ENCODE measurements around the gene PIGK.

Gene PIGK

DNA sequence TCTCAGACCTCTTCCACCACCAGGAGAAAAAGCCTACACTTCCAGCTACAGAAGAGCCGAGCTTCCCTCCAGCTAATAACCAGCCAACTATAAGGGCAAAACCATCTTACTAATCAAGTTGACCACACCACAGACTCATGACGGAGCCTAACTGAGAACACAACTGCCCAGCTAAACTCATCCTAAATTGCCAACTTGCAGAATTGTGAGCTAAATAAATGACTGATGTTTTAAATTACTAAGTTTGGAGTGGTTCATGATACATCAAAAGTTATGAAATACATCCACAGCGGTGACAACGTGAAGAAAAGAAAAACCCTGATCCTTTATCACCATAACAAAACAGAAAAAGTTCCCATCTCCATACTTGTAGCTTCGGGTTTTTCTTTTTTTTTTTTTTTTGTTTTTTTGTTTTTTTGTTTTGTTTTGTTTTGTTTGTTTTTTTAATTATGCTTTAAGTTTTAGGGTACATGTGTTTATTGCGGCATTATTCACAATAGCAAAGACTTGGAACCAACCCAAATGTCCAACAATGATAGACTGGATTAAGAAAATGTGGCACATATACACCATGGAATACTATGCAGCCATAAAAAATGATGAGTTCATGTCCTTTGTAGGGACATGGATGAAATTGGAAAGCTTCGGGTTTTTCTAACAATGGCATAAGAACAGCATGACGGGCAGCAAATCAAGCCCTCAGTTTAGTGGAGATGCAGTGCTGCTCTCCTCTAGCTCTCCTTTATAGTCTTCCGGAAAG, 122.6 kb downstream of the PIGK start:
- DNase-seq (ENCODE audit: low read depth in 3 of 3): no peak

DNA sequence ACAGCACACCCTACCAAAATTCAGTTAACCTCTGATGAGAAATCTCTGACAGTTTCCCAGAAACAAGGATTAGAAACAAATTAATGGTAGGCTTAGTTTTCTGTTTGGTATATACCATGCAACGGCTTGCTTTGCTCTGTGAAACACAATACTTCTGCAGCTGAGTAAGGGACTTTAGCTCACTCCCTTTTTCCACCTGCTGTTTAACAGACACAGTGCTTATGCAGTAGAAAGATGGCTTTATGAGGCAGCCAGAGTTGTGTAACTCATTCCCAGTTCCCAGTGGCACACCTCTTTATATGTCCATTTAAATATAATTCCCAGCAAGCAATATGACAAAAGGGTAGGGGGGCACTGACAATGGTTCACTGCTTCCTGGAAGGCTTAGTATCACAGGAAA, 124.0 kb downstream of the PIGK start:
- no peak for DNase-seq (ENCODE audit: low read depth in 3 of 3)

DNA sequence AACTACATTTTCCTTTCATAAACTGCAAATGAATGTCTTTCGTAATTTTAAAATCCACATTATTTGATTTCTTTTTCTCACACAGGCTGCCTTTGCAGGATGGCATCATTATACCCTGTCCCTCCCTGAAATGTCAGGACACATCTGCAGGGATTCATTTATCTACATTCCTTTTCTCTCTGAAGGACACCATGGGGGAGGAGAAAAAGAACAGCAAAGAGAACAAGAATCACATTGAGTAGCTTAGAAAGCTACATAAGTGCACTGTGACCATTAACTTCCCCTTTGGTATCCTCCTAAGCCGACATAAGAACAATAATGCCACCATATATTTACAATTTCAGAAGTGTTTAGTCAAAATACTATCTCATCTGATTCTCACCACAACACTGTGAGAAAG, 129.5 kb downstream of the PIGK start:
- DNase-seq (ENCODE audit: low read depth in 3 of 3): no peak

DNA sequence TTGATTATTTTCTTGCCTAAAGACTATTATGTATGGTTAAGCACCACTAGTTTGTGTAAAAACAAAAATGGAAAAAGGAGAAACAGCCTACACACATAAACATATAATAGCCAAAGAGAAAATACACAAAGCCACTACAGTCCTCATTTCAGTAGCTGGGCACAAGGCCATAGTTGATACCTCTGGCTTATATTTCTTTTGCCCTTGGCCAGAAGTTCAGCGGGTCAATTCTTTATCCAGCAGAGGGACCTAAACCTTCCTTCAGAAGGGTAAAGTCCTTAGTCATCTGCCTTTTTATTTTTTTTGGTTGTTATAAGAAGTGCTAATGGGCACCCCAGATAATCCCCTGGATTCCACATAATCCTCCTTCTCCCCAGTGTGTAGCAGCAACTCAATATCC, 134.1 kb downstream of the PIGK start:
- DNase-seq (ENCODE audit: low read depth in 3 of 3): no peak

DNA sequence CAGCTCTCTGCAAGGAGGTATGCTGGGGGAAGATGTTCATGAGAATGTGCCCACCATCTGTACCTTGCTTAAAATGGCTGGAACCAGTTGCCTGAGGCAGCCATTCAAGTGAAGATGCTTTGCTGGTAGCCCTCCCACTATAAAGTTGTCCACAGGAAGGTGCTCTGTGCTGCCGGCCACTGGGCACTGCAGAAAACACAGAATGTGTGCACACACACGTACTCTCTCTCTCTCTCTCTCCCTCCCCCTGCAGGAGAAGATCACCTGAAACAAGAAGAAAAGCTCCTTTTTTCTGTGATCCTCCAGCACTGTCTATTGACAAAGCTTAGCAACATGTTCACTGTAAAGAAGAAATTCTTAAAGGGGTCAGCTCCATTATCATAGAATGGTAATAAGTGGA, 134.8 kb downstream of the PIGK start:
- no peak for DNase-seq (ENCODE audit: low read depth in 3 of 3)

DNA sequence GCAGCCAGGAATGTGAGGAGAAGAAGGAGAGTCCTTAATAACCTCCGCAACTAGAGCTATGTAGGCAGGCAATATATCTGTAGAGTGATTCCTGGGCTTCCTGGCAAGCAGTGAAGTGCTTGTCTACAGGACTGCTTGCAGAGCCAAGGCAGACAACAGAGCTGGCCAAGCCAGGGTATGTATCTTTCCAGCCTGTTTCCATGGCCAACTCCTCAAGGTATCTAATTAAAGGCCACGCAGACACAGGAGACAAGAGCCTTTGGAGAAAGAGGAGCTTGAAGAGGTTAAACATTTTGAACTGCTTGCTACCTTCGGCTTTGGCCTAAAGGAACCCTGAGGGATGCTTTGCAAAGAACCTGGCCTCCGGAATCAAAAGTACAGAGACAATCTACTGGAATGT, 137.4 kb downstream of the PIGK start:
- no peak for DNase-seq (ENCODE audit: low read depth in 3 of 3)

DNA sequence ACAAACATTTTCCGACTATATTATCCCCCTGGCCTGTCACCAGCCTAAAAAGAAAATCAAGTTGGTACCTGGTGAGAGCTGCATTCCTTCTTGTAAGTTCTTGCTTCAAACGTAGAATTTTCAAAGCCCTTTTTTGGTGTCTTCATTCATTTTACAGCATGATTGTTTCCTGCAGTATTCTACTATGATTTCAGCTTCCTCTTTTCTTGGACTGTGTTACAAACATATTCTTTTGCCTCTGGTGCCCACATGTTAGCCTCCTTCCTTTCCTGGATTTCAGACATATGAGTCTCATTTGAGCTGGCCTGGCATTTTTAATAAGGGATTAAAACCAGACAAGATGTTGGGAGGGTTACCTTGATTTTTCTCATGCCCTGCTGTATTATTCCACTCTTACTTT, 142.5 kb downstream of the PIGK start:
- DNase-seq (ENCODE audit: low read depth in 3 of 3): no peak

DNA sequence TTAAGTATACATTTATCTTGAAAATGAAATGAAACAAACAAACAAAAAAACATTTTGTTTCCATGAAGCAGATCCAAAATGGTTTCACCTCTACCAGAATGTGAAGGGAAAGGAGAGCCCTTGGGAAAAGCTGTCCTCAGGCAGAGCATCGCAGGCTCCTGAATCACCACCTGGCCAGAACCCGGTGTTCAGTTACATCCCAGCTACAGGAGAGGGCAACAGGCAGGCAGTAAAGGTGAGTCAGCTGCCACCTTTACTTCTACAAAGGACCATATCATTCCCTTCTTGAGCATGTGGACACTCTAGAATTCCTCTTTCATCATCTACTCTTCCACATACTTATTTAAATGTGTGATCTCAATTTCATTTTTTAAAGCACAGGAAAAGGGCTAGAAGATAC, 151.2 kb downstream of the PIGK start:
- DNase-seq (ENCODE audit: low read depth in 3 of 3): no peak

DNA sequence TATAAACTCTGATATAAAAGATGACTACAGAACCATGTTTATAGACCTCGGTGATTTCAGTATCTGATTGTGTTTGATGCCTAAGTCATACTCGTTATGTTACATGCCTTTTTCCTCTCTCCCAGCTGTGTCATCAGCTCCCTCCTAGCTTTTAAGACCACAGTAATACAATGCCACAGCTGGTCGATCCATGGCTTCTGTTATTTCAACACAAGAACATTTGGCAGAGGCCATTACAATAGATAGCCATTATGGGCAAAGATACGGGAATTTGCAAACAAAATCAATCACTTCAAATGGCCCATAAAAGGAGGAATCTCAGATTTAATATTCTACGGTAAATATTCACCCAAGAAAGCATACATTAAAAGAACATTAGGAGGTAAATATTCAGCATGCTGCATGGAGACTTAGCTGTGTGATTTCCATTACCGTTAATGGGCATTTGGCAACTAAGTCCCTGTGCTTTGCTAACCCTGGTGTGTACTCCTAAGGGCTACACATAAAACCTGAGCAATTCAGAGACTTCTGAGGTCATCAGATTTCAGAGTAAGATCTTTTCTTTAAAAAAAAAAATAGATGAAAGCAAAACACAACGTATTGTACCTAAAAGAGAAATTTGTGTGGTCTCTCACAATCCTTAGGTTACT, 153.4 kb downstream of the PIGK start:
- DNase-seq (ENCODE audit: low read depth in 3 of 3): no peak

DNA sequence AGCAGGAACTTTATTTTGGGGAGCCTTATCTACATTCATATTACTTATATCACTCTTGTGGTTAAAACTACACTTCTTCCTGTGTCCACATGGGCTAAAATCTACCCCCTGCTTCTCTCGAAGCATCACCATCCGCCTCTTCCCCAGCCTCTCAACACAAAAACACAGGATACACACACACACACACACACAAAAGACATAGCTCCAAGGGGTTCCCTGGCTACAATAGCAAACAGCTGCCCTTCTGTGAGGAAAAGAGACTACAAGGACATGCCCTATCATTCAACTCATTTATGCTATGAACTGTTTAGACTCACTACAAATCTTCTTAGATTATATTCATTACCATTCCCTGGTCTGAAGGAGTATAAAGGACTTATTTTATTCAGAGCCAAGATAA, 155.0 kb downstream of the PIGK start:
- no peak for DNase-seq (ENCODE audit: low read depth in 3 of 3)

DNA sequence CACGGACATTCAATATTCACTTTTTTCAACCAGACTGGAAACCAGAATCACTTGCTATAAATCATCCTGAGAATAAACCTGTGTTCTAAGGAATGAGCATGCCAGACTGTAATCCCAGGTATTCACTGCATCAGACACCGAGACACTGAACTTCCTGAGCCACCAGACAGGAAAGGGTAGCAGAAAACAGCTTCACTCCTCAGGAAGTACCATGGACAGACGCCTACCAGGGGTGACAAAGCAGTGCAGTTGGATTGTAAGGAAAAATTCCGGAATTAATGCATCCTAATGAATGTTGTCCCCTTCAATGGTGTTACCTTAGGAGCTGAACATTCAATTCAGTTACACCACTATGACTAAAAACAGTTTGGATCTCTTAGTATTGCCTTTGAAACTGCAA, 156.1 kb downstream of the PIGK start:
- no peak for DNase-seq (ENCODE audit: low read depth in 3 of 3)

DNA sequence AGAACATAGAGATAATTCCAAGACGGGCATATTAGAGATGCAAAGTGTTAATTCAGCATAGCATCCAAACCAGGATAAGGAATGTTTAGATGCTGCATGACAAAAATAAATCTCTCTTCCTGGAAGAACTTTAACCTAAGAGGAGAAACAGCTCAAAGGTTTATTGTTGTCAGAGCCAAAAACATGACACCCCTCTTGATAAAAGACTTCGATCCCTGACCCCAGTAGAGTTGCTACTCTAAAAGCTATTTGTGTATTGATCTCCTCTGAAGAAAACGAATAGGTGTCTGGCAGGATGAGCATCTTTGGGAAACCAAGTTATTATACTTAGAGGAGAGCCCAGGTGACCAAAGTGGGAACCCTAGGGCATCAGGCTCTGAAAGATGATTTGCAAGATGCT, 158.1 kb downstream of the PIGK start:
- no peak for DNase-seq (ENCODE audit: low read depth in 3 of 3)

DNA sequence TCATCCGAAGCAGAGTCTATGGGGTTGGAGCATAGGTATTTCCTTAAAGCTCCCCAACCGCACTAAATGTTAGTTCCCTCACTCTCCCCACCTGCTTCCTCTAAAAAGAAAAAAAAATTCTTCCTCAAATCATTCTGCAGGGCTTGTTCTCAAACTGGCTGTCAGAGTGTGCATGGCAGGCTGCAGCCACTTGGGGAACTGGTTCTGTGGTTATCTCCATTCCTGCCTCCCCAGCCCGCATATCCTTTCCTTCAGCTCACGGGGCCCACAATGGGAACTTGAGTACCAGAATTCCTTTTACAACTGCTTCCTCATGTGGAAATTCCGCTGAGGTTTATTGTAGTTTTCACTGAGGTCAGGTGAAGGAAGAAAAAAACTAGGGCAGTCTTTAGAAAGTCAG, 159.2 kb downstream of the PIGK start:
- no peak for DNase-seq (ENCODE audit: low read depth in 3 of 3)

DNA sequence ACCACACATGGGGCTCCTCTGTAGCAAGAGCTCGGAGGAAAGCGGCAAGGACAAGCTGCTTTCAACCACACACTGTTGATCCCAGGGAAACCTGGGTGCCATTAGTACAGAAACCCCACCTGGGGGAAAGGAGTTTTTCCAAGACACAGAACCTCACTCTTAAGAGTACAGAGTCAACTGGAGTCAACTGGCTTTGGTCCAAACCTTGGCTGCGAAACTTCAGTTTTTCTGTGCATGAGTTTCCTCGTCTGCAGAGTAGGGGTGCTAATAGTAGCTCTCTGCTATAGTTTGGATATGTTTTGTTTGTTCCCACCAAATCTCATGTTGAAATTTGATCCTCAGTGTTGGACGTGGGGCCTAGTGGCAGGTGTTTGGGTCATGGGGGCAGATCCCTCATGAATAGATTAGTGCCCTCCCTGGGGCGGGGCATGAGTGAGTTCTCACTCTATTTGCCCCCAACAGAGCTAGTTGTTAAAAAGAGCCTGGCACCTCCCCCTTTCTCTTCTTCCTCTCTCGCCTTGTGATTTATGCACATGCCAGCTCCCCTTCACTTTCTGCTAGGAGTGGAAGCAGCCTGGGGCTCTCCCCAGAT, 161.1 kb downstream of the PIGK start:
- DNase-seq (ENCODE audit: low read depth in 3 of 3): no peak

DNA sequence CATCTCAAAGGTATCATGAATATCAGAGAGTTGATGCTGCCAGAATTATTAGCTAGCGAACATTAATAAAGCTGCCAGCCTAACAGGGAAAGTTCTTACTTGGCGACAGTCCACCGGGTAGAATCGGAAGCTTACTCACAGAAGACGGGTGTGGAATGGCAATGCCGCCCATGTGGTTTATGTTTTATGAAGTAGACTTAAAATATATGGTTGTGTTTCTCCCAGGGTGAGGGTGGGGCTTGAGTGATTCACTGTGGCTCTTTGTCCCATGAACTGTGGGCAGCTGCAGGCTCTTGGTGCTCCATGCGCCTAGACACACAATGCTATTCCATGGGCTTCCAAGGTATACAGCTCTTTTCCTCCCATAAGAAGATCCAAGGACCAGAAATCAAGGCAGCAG, 162.7 kb downstream of the PIGK start:
- no peak for DNase-seq (ENCODE audit: low read depth in 3 of 3)

DNA sequence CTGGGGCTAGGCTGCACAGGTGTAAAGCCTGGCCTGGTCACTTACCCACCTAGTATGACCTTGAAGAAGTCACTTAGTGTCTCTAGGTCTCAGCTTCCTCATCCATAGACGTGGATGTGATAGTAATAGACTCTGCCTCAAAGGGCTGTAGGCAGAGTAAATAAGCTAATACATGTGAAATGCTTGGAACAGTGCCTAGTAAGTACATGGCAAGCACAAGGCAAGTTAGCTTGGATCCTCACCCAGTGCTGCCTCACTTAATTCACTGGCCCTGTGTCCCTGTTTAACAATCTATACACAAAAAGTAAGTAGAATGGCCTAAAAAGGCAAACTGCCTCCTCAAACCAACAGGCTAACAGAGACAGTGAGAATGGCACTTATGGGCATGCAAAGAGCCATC, 167.8 kb downstream of the PIGK start:
- no peak for DNase-seq (ENCODE audit: low read depth in 3 of 3)

DNA sequence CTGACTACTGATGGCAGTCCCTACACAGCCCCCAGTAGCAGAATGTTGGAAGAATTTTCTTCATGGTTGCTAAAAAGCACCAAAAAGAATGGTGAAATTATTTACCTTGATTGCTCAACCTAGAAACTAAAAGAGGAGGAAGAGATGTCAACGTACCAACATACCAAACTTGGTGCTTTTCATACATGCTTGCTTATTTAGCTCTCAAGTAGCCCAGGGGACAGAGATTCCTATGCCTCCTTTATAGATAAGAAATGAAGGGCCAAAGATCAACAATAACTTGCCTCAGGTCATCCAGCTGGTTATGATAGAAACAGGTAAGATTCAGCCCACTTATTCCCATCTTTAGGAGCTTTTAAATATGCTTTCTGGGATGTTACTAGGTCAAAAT, 170.6 kb downstream of the PIGK start:
- no peak for DNase-seq (ENCODE audit: low read depth in 3 of 3)

DNA sequence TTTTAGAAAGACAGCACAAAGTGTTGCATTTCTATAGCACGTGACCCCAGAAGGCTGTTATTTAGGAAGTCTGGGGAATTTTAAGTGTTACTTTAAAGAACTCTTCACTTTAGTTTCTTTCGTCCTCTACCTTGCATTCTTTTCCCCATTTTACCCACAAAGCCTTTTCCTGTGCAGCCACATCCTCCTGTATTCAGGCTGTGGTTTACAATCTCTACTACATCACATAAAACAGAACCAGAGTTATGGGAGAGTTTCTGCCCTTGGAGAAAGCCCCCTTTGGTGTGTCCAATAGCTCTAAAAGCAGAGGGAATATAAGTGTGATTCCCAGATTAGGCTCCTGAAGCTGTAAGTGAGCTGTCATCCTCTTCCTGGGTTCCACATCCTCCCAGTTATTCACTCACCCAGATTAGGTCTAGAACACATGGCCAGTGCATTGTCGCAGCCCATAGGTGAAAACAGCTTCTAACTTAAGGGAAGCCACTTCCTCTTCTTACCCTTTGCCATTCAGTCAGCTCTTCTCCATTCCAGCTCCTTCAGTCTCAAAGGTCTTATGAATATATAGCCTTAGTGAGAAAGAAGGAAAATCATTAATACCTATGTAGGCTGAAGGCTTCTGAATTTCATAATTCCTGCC, 171.1 kb downstream of the PIGK start:
- no peak for DNase-seq (ENCODE audit: low read depth in 3 of 3)

DNA sequence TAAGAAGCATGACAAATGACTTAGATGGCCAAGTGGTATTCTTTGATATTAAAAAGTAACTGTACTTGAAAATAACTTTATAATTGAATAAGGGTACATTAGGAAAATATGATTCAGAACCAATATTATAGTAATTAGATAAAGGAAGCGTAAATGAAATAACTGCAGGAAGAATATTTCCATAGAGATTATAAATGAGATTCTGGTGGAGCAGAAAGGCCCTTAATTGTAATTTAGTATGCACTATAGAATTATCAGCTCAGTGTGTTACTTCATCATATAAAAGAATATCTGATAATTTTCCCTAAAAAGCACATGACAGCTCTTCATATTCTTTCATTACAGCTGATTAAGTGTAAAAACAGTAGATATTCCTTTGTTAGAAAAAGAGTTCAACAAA, 171.7 kb downstream of the PIGK start:
- DNase-seq (ENCODE audit: low read depth in 3 of 3): no peak

DNA sequence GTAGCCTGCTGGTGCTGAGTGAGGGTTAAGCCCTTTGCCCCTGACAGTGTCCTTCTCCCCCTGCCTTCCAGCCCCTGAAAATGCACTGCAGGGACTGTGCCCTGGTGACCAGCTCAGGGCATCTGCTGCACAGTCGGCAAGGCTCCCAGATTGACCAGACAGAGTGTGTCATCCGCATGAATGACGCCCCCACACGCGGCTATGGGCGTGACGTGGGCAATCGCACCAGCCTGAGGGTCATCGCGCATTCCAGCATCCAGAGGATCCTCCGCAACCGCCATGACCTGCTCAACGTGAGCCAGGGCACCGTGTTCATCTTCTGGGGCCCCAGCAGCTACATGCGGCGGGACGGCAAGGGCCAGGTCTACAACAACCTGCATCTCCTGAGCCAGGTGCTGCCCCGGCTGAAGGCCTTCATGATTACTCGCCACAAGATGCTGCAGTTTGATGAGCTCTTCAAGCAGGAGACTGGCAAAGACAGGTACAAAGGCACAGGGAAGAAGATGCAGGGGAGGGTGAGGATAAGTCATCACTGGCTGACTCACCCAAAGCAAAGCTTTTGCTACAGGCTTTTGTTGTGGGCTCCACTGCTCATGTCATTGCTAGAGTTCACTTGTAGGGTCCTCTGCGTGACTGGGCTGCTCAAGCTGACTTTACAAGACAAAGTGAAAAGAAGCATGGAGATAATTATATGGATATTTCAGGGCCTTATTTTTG, 174.9 kb downstream of the PIGK start:
- no peak for DNase-seq (ENCODE audit: low read depth in 3 of 3)

DNA sequence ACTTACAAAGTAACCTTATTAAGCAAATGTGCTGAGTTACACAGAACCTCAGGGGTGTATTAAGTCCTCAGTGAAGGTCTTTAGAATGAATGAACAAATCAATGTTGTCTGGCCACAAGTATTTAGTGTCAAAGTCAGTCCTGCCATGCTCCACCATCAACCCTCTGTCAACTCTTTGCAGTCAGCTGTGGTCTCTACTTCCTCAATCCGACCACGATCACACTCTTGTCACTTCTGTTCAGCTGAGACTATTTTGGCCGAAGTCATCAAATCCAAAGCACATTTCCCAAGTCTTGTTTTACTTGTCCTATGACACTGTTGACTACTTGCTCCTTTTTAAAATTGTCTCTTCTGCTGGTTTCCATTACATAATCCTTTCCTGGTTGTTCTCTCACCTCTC, 178.4 kb downstream of the PIGK start:
- no peak for DNase-seq (ENCODE audit: low read depth in 3 of 3)

DNA sequence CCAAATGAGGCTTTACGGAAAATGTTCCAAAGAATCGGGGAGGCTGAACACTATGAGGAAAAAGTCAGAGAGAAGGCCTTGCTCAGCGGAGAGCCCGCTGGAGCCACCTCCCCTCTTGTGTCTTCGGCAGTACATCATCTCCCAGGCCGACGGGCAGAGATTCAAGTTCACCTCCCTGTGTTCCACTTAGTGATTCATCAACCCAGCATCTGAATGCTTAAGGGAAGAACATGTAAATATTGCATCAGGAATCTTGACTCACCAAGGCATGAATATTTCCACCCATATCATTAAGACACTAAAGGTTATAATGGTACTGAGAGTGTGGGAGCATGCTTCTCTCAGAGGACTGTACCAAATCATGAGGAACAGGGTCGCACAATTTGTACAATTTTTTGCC, 179.5 kb downstream of the PIGK start:
- DNase-seq (ENCODE audit: low read depth in 3 of 3): no peak
